Stomach (tissue), 9 donors: Measurements from ENCODE around the gene USP12. TPM values are rescaled to one million over a fixed set of nuclear protein-coding genes. Genes with fewer than 3 reads are reported as not detected.

Experiments used
- DNase-seq, 2 donors: peaks; one replicate each; pipeline versions ENCODE4 v3.0.0 to v3.0.0-alpha.2; 2013 to 2019
- H3K27ac ChIP-seq, 5 donors: fragments of 200-600 bp in 4 of 5; sonication (generic) in 4 of 5; one replicate each; pipeline ENCODE4 v1.5.1; 2013 to 2019; ENCODE audit warnings: mild to moderate bottlenecking in 1 of 5, moderate library complexity in 1 of 5
- H3K27me3 ChIP-seq, 3 donors: fragments of 200-600 bp; sonication (generic); one replicate each; pipeline ENCODE4 v1.5.1; 2017 to 2019; ENCODE audit warnings: mixed run types in 1 of 3
- H3K36me3 ChIP-seq, 4 donors: fragments of 200-600 bp; sonication (generic); 1 replicate in 3 of 4; 2 replicates in 1 of 4; pipeline ENCODE4 v1.5.1; 2016 to 2019
- H3K4me1 ChIP-seq, 4 donors: fragments of 200-600 bp; sonication (generic); one replicate each; pipeline ENCODE4 v1.5.1; 2016 to 2019
- H3K4me3 ChIP-seq, 4 donors: fragments of 200-600 bp; sonication (generic) in 3 of 4; one replicate each; pipeline ENCODE4 v1.5.1; 2016 to 2019; ENCODE audit warnings: mild to moderate bottlenecking in 1 of 4
- H3K9me3 ChIP-seq, 4 donors: fragments of 200-600 bp; sonication (generic); one replicate each; pipeline ENCODE4 v1.5.1; 2016 to 2019
- CTCF ChIP-seq, 7 experiments: fragments of 450-650 bp in 4 of 7; fragments of 200-600 bp in 3 of 7; sonication (generic) in 3 of 7; IDR thresholded peaks; one replicate each; pipeline ENCODE4 v1.5.1; 2016 to 2019; ENCODE audit warnings: antibody characterized with exemption in 7 of 7, control low read depth in 2 of 7, mild to moderate bottlenecking in 1 of 7
- EP300 ChIP-seq: sonication (generic); formaldehyde crosslinking; IDR thresholded peaks from one replicate; pipeline ENCODE4 v1.6.1; 2017; ENCODE audit warnings: antibody characterized with exemption
- POLR2A ChIP-seq, 4 donors: fragments of 450-650 bp; IDR thresholded peaks; one replicate each; pipeline ENCODE4 v1.6.1; 2016; ENCODE audit warnings: antibody characterized with exemption in 4 of 4, control low read depth in 2 of 4, mild to moderate bottlenecking in 1 of 4, moderate library complexity in 1 of 4
- POLR2AphosphoS5 ChIP-seq, 3 donors: sonication (generic); formaldehyde crosslinking; IDR thresholded peaks; one replicate each; pipeline ENCODE4 v1.6.1; 2016; ENCODE audit warnings: antibody characterized with exemption in 3 of 3
- WGBS, 5 donors: extraction: QIAGEN DNeasy Blood & Tissue Kit in 3 of 5; methylation state at CpG; one replicate each; pipeline versions ENCODE4 v1.1.5 to v1.1.7; 2013 to 2018; 5-methylcytosine and 5-hydroxymethylcytosine counted together
- intact Hi-C: fragments of 100-400 bp; cut with DNase I; formaldehyde crosslinking; loops from one replicate; pipeline ENCODE4 v1.15.1; 2023; ENCODE audit warnings: low total_unique reads
- polyA plus RNA-seq, 3 donors: library from polyadenylated mRNA; stranded (reverse); fragments of 200-250 nt; gene quantifications; one replicate each; pipeline ENCODE4 v1.2.3, GENCODE V29; 2013
- total RNA-seq, 5 donors: library from RNA; depleted of rRNA; stranded (reverse); fragments of >200 nt; gene quantifications; one replicate each; pipeline versions ENCODE4 v1.1.0 to v1.2.3, GENCODE V29; 2014 to 2016
- donor health status: healthy with polysubstance abuse.
- donor health status: Bipolar disorder and iron deficiency.
- donor health status: healthy.

USP12 gene
- total and polyA plus RNA-seq, 8 donors = 6.9 to 59.7 (median 21.6) TPM

GRCh38 chr13:27203186-27203585 is 31.6 kb upstream of the USP12 start:
- no peak overlapping the region for H3K27ac ChIP-seq
- intact Hi-C loops = no loop called here
- no peaks in the 10 kb centered on the region for H3K27me3 ChIP-seq
- no peaks in the 10 kb centered on the region for H3K4me1 ChIP-seq
- no peak overlapping the region for H3K4me3 ChIP-seq
- TF ChIP-seq EP300 = no peak
- TF ChIP-seq CTCF (IDR thresholded peaks at IDR 0.05) = no peak
- no peak for TF ChIP-seq POLR2A (IDR thresholded peaks at IDR 0.05)
- no peak for TF ChIP-seq POLR2AphosphoS5 (IDR thresholded peaks at IDR 0.05)
- no peaks in the 10 kb centered on the region for H3K36me3 ChIP-seq
- 85 to 93% (median 91%) methylated on average over 4 of the region's 4 CpGs for WGBS, 5 donors
- DNase-seq = no peak
- H3K9me3 ChIP-seq = no peaks in the 10 kb centered on the region

- 77 to 96% (median 90%) methylated on average over 1 of the region's 1 CpG for WGBS, 5 donors
- no peak for TF ChIP-seq CTCF (IDR thresholded peaks at IDR 0.05)
- TF ChIP-seq EP300 = no peak
- TF ChIP-seq POLR2AphosphoS5 (IDR thresholded peaks at IDR 0.05) = no peak
- TF ChIP-seq POLR2A (IDR thresholded peaks at IDR 0.05) = no peak
- intact Hi-C loops = no loop called here
Measured at GRCh38 chr13:27201661-27202060, 30.1 kb upstream of the USP12 start.

GRCh38 chr13:27200413-27201070 is 28.9 kb upstream of the USP12 start:
- Histone ChIP-seq H3K4me3 (no peak overlapping the region), H3K36me3 (no peaks in the 10 kb centered on the region), H3K27me3 (no peaks in the 10 kb centered on the region), H3K27ac (no peak overlapping the region), H3K9me3 (no peaks in the 10 kb centered on the region), H3K4me1 (peaks cover 0 to 2% (median 0%) of the 10 kb centered on the region in 4 donors)
- 63 to 80% (median 67%) methylated on average over 1 of the region's 1 CpG for WGBS, 5 donors
- TF ChIP-seq POLR2AphosphoS5 (IDR thresholded peaks at IDR 0.05) (no peak), POLR2A (IDR thresholded peaks at IDR 0.05) (no peak), EP300 (no peak), CTCF (IDR thresholded peaks at IDR 0.05) (no peak)
- DNase-seq = no peak
- intact Hi-C loops = no loop called here

More at GRCh38 chr13:27201661-27202060, 30.1 kb upstream of the USP12 start:
- no peaks in the 10 kb centered on the region for H3K36me3 ChIP-seq
- H3K9me3 ChIP-seq = no peaks in the 10 kb centered on the region
- no peak overlapping the region for H3K4me3 ChIP-seq
- H3K27me3 ChIP-seq = no peaks in the 10 kb centered on the region
- H3K4me1 ChIP-seq = no peaks in the 10 kb centered on the region
- no peak for DNase-seq
- no peak overlapping the region for H3K27ac ChIP-seq

GRCh38 chr13:27199696-27200095 is 28.1 kb upstream of the USP12 start:
- Histone ChIP-seq H3K36me3 (no peaks in the 10 kb centered on the region), H3K27me3 (no peaks in the 10 kb centered on the region), H3K9me3 (no peaks in the 10 kb centered on the region), H3K4me3 (no peak overlapping the region), H3K27ac (no peak overlapping the region), H3K4me1 (peaks cover 0 to 10% (median 0%) of the 10 kb centered on the region in 4 donors)
- TF ChIP-seq POLR2AphosphoS5 (IDR thresholded peaks at IDR 0.05) (no peak), EP300 (no peak), CTCF (IDR thresholded peaks at IDR 0.05) (no peak), POLR2A (IDR thresholded peaks at IDR 0.05) (no peak)
- WGBS, 5 donors = 66 to 82% (median 69%) methylated on average over 2 of the region's 2 CpGs
- DNase-seq = no peak
- intact Hi-C loops = no loop called here
